OCI-LY7 (cell line): ENCODE results near the gene TMEM266. TPM values are rescaled to one million over a fixed set of nuclear protein-coding genes. Genes with fewer than 3 reads are reported as not detected.

Experiments used
- BruUV-seq: library from RNA; stranded (reverse); fragments of 400-500 nt; replicated peaks from 2 replicates; lab custom pipeline; 2021; lab: Mats Ljungman, UMichigan
- CTCF ChIA-PET: fragments of 300-600 bp; sonication (Branson Sonifier 250); formaldehyde crosslinking; loops from one replicate; lab custom pipeline; 2022; ENCODE audit warnings: antibody characterized with exemption; ENCODE audit not compliant: unreplicated experiment; lab: Charles Lee
- POLR2A ChIA-PET: fragments of 300-600 bp; sonication (Branson Sonifier 250); formaldehyde crosslinking; loops from one replicate; lab custom pipeline; 2022; ENCODE audit warnings: antibody characterized with exemption; lab: Charles Lee
- DNase-seq: peaks from one replicate; pipeline ENCODE4 v3.0.0-alpha.2; 2015; ENCODE audit warnings: low spot score
- H2AFZ ChIP-seq: fragments of 200-600 bp; sonication (generic), shearing (Covaris generic); 2 replicates; pipeline ENCODE4 v1.6.1; 2014; ENCODE audit warnings: mild to moderate bottlenecking, antibody characterized with exemption, low read length, moderate library complexity
- H3K27ac ChIP-seq: fragments of 200-600 bp; sonication (generic); 2 replicates; pipeline ENCODE4 v1.5.1; 2014; ENCODE audit warnings: mixed run types, low read depth, mild to moderate bottlenecking, moderate library complexity, low read length, inconsistent platforms; ENCODE audit not compliant: poor library complexity, severe bottlenecking
- H3K36me3 ChIP-seq: fragments of 200-600 bp; sonication (generic); 2 replicates; pipeline ENCODE4 v1.6.1; 2014; ENCODE audit warnings: mild to moderate bottlenecking, antibody characterized with exemption, low read length, moderate library complexity, mixed read lengths; ENCODE audit not compliant: insufficient read depth
- H3K4me1 ChIP-seq: fragments of 200-600 bp; sonication (generic); 2 replicates; pipeline ENCODE4 v1.5.1; 2014; ENCODE audit warnings: mild to moderate bottlenecking, low read length; ENCODE audit not compliant: insufficient read depth, poor library complexity, severe bottlenecking
- H3K4me2 ChIP-seq: fragments of 200-600 bp; sonication (generic); 2 replicates; pipeline ENCODE4 v1.6.1; 2014; ENCODE audit warnings: mild to moderate bottlenecking, low read length
- H3K4me3 ChIP-seq: fragments of 200-600 bp; sonication (generic); 2 replicates; pipeline ENCODE4 v1.5.1; 2014; ENCODE audit warnings: mild to moderate bottlenecking, low read depth, low read length; ENCODE audit not compliant: poor library complexity, severe bottlenecking
- H3K79me2 ChIP-seq: fragments of 200-600 bp; sonication (generic); 2 replicates; pipeline ENCODE4 v1.6.1; 2016; ENCODE audit warnings: low read depth, mild to moderate bottlenecking, low read length, moderate library complexity, mixed read lengths; ENCODE audit not compliant: insufficient read depth
- H3K9me2 ChIP-seq: fragments of 200-600 bp; sonication (generic); 2 replicates; pipeline ENCODE4 v1.6.1; 2016; ENCODE audit warnings: mild to moderate bottlenecking, low read length, mixed read lengths; ENCODE audit not compliant: insufficient read depth
- H3K9me3 ChIP-seq: fragments of 200-600 bp; sonication (generic); 2 replicates; pipeline ENCODE4 v1.6.1; 2014; ENCODE audit warnings: mild to moderate bottlenecking, mixed run types, low read length, mixed read lengths
- H4K20me1 ChIP-seq: fragments of 200-600 bp; sonication (generic); 2 replicates; pipeline ENCODE4 v1.6.1; 2014; ENCODE audit warnings: mild to moderate bottlenecking, antibody characterized with exemption, low read length, moderate library complexity, mixed read lengths; ENCODE audit not compliant: insufficient read depth
- CTCF ChIP-seq: fragments of 200-600 bp; sonication (generic); conservative IDR thresholded peaks from 2 replicates; pipeline ENCODE4 v1.5.1; 2014; ENCODE audit warnings: mild to moderate bottlenecking, antibody characterized with exemption, low read length, moderate library complexity, mixed read lengths
- EZH2phosphoT487 ChIP-seq: fragments of 200-600 bp; sonication (generic); IDR thresholded peaks from 2 replicates; pipeline ENCODE4 v1.6.1; 2018; ENCODE audit warnings: low read depth, borderline replicate concordance, mild to moderate bottlenecking, mixed run types, antibody characterized with exemption, low read length, moderate library complexity, mixed read lengths
- intact Hi-C: fragments of 100-400 bp; cut with micrococcal nuclease; formaldehyde crosslinking; loops from one replicate; pipeline ENCODE4 v1.10.0; 2022; ENCODE audit not compliant: unreplicated experiment
- total RNA-seq, 2 experiments: library from RNA; depleted of rRNA in 1 of 2; stranded (reverse); fragments of >200 nt in 1 of 2; shearing (Covaris generic) in 1 of 2; gene quantifications; 2 replicates each; pipeline ENCODE4 v1.2.3, GENCODE V29; 2014 to 2022

Gene TMEM266
- total RNA-seq, 2 experiments from 2014 or later = not detected

GRCh38 chr15:76169018-76169417 is 109.2 kb downstream of the TMEM266 start:
- Histone ChIP-seq H3K4me1 (no peaks in the 10 kb centered on the region), H4K20me1 (no peaks in the 10 kb centered on the region), H3K4me2 (no peak overlapping the region), H3K9me3 (no peaks in the 10 kb centered on the region), H3K79me2 (no peaks in the 10 kb centered on the region), H2AFZ (peak overlapping the region; percentile 89), H3K9me2 (no peaks in the 10 kb centered on the region), H3K36me3 (no peaks in the 10 kb centered on the region), H3K4me3 (no peak overlapping the region), H3K27ac (no peak overlapping the region)
- TF ChIP-seq EZH2phosphoT487 (no peak), CTCF (no peak)
- CTCF ChIA-PET = interaction anchor here (0.5 to 1.1 kb wide), 3 partner anchors 13 to 1166 kb away, joined by 3 read pairs; no protein-coding TSS in a partner anchor
- intact Hi-C loops = no loop called here
- POLR2A ChIA-PET = interaction anchor here (0.6 to 0.7 kb wide), 2 partner anchors 808 to 1058 kb away, joined by 4 to 6 read pairs; no protein-coding TSS in a partner anchor
- peak; percentile 46 for DNase-seq
- BruUV-seq = no TSS peak

- BruUV-seq = no TSS peak
Measured at GRCh38 chr15:76169911-76170800, 110.4 kb downstream of the TMEM266 start.

More at GRCh38 chr15:76169911-76170800, 110.4 kb downstream of the TMEM266 start:
- no peaks in the 10 kb centered on the region for H3K79me2 ChIP-seq
- no peaks in the 10 kb centered on the region for H3K4me1 ChIP-seq
- intact Hi-C loops = no loop called here
- ChIA-PET CTCF (no interaction called here), POLR2A (no interaction called here)
- H3K27ac ChIP-seq = no peak overlapping the region
- H3K9me3 ChIP-seq = no peaks in the 10 kb centered on the region
- no peaks in the 10 kb centered on the region for H4K20me1 ChIP-seq
- H3K4me2 ChIP-seq = no peak overlapping the region
- no peak for DNase-seq
- no peak overlapping the region for H3K4me3 ChIP-seq
- H2AFZ ChIP-seq = no peak overlapping the region
- H3K9me2 ChIP-seq = no peaks in the 10 kb centered on the region
- H3K36me3 ChIP-seq = no peaks in the 10 kb centered on the region
- TF ChIP-seq CTCF = no peak
- TF ChIP-seq EZH2phosphoT487 = no peak
